ENCODE data around the gene LDB2.

DNA sequence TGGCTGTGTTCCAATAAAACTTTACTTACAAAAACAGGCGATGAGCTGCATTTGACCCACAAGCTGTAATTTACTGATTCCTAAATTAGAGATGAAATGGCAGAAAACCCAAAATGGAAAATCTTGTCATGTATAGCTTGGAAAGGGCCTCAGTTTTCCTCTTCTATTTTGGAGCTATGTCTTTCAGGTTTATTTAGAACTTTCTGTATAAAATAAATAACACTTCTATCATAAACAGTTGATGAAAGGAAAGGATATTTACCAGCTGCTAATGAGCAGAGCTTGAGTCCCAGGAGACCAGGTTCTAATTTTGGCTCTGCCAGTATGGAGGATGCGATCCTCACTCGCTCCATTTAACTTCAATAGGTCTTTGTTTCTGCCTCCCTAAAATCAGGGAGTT lies 213.5 kb downstream of the LDB2 start:
- TF ChIP-seq, protein P1, sequence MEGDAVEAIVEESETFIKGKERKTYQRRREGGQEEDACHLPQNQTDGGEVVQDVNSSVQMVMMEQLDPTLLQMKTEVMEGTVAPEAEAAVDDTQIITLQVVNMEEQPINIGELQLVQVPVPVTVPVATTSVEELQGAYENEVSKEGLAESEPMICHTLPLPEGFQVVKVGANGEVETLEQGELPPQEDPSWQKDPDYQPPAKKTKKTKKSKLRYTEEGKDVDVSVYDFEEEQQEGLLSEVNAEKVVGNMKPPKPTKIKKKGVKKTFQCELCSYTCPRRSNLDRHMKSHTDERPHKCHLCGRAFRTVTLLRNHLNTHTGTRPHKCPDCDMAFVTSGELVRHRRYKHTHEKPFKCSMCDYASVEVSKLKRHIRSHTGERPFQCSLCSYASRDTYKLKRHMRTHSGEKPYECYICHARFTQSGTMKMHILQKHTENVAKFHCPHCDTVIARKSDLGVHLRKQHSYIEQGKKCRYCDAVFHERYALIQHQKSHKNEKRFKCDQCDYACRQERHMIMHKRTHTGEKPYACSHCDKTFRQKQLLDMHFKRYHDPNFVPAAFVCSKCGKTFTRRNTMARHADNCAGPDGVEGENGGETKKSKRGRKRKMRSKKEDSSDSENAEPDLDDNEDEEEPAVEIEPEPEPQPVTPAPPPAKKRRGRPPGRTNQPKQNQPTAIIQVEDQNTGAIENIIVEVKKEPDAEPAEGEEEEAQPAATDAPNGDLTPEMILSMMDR (IDR thresholded peaks at IDR 0.05) = no peak
- no peak for TF ChIP-seq EZH2 (IDR thresholded peaks at IDR 0.05; ENCODE audit: borderline replicate concordance, insufficient read depth, low read depth, low read length, poor library complexity, severe bottlenecking)
